Naive thymus-derived CD4-positive, alpha-beta T cell (primary cell): Measurements from ENCODE around the gene PBX4. TPM values are rescaled to one million over a fixed set of nuclear protein-coding genes. Genes with fewer than 3 reads are reported as not detected.

ENCODE experiments used
- ATAC-seq: fragments of 150-1000 bp; cut with Tn5 transposase; 2 replicates; pipeline ENCODE4 v1.10.0; 2021; ENCODE audit warnings: mild to moderate bottlenecking, moderate library complexity
- CTCF ChIA-PET: fragments of 350-600 bp; sonication (Branson Sonifier 250); formaldehyde crosslinking; loops from one replicate; lab custom pipeline; 2021; ENCODE audit warnings: antibody characterized with exemption; lab: Charles Lee
- POLR2A ChIA-PET: fragments of 350-600 bp; sonication (Branson Sonifier 250); formaldehyde crosslinking; loops from one replicate; lab custom pipeline; 2021; ENCODE audit warnings: antibody characterized with exemption, inconsistent platforms; lab: Charles Lee
- DNase-seq, 9 donors: peaks; one replicate each; pipeline versions ENCODE4 v3.0.0 to v3.0.0-alpha.2; 2020 to 2022; ENCODE audit warnings: mixed read lengths in 1 of 9
- H3K27ac ChIP-seq: one replicate; pipeline ENCODE4 v1.7.0; 2013; ENCODE audit warnings: mild to moderate bottlenecking, low read depth, low read length, moderate library complexity
- H3K27me3 ChIP-seq, 2 donors: one replicate each; pipeline ENCODE4 v1.7.0; 2013; ENCODE audit warnings: low read length in 2 of 2, mild to moderate bottlenecking in 2 of 2, moderate library complexity in 2 of 2; ENCODE audit not compliant: control insufficient read depth in 2 of 2, insufficient read depth in 2 of 2
- H3K36me3 ChIP-seq, 3 experiments: 1 replicate in 2 of 3; 2 replicates in 1 of 3; pipeline ENCODE4 v1.7.0; 2013; ENCODE audit warnings: low read length in 3 of 3, mild to moderate bottlenecking in 3 of 3, moderate library complexity in 1 of 3; ENCODE audit not compliant: insufficient read depth in 3 of 3, control insufficient read depth in 2 of 3
- H3K4me1 ChIP-seq, 2 donors: one replicate each; pipeline ENCODE4 v1.7.0; 2013; ENCODE audit warnings: low read length in 2 of 2, mild to moderate bottlenecking in 2 of 2, moderate library complexity in 1 of 2; ENCODE audit not compliant: control insufficient read depth in 2 of 2, insufficient read depth in 2 of 2
- H3K4me3 ChIP-seq: 2 replicates; pipeline ENCODE4 v1.7.0; 2013; ENCODE audit warnings: mild to moderate bottlenecking, low read length
- H3K9me3 ChIP-seq, 3 experiments: 1 replicate in 2 of 3; 2 replicates in 1 of 3; pipeline ENCODE4 v1.7.0; 2013; ENCODE audit warnings: low read length in 3 of 3; ENCODE audit not compliant: control insufficient read depth in 2 of 3
- H3K27ac Mint-ChIP-seq, 9 donors: one replicate each; pipeline ENCODE4 v1.8.0; 2020 to 2022; ENCODE audit warnings: mixed read lengths in 9 of 9, mild to moderate bottlenecking in 8 of 9, moderate library complexity in 5 of 9, inconsistent platforms in 2 of 9
- H3K27me3 Mint-ChIP-seq, 5 donors: one replicate each; pipeline ENCODE4 v1.8.0; 2021 to 2022; ENCODE audit warnings: mixed read lengths in 5 of 5, mild to moderate bottlenecking in 1 of 5
- H3K36me3 Mint-ChIP-seq, 5 donors: one replicate each; pipeline ENCODE4 v1.8.0; 2020 to 2022; ENCODE audit warnings: mixed read lengths in 5 of 5, mild to moderate bottlenecking in 3 of 5, inconsistent platforms in 1 of 5
- H3K4me1 Mint-ChIP-seq, 7 donors: one replicate each; pipeline ENCODE4 v1.8.0; 2020 to 2022; ENCODE audit warnings: mixed read lengths in 7 of 7, mild to moderate bottlenecking in 3 of 7, inconsistent platforms in 1 of 7
- H3K4me3 Mint-ChIP-seq, 10 donors: one replicate each; pipeline ENCODE4 v1.8.0; 2020 to 2022; ENCODE audit warnings: mild to moderate bottlenecking in 10 of 10, mixed read lengths in 10 of 10, moderate library complexity in 6 of 10, inconsistent platforms in 2 of 10
- H3K9me3 Mint-ChIP-seq, 11 donors: one replicate each; pipeline ENCODE4 v1.8.0; 2020 to 2022; ENCODE audit warnings: mixed read lengths in 11 of 11, mild to moderate bottlenecking in 4 of 11, inconsistent platforms in 1 of 11, moderate library complexity in 1 of 11
- intact Hi-C, 2 donors: fragments of 100-400 bp; cut with micrococcal nuclease; formaldehyde crosslinking; loops; one replicate each; pipeline ENCODE4 v1.15.1; 2023
- polyA plus RNA-seq, 2 donors: library from polyadenylated mRNA; unstranded; fragments of 300-500 nt; fragmentation: Illumina TruSeq; gene quantifications; one replicate each; pipeline ENCODE4 v1.2.3, GENCODE V29; 2021
- total RNA-seq, 6 experiments: library from RNA in 5 of 6; stranded (reverse) in 5 of 6; gene quantifications; 1 replicate in 5 of 6; 2 replicates in 1 of 6; pipeline ENCODE4 v1.2.3 and lab custom pipeline; 2021 to 2026

Gene PBX4
- total and polyA plus RNA-seq, 7 experiments from 2014 or later = 3.8 to 42.7 (median 30.9) TPM

- ATAC-seq (no peak), DNase-seq (no peak)
- intact Hi-C loops = loop anchor here in 1 of 2 donors (5.0 kb wide), 2 partner anchors 93 to 288 kb away; partner anchors contain the start of genes LPAR2 and ZNF506
- Histone ChIP-seq H3K27me3 (no peaks in the 10 kb centered on the region), H3K36me3 (peaks cover 0 to 2% (median 0%) of the 10 kb centered on the region in 3 experiments), H3K27ac (no peak overlapping the region), H3K4me3 (no peak overlapping the region), H3K9me3 (no peaks in the 10 kb centered on the region), H3K4me1 (peaks cover 10 to 18% of the 10 kb centered on the region in 2 donors)
- peaks cover 0 to 4% (median 0%) of the 10 kb centered on the region in 11 donors for H3K9me3 Mint-ChIP-seq
- H3K36me3 Mint-ChIP-seq = peaks cover 0 to 7% (median 0%) of the 10 kb centered on the region in 5 donors
- no peak overlapping the region for H3K4me3 Mint-ChIP-seq
- peaks cover 0 to 24% (median 4%) of the 10 kb centered on the region in 5 donors for H3K27me3 Mint-ChIP-seq
- ChIA-PET CTCF (interaction anchor here (0.8 to 1.4 kb wide), 2 partner anchors 424 to 426 kb away, joined by 3 to 5 read pairs; no protein-coding TSS in a partner anchor), POLR2A (interaction anchor here (0.5 to 3.2 kb wide), 2 partner anchors 110 to 274 kb away, joined by 5 to 19 read pairs; partner anchors contain the start of gene GMIP)
- peak overlapping the region in 2 of 9 donors; percentile 58 to 70 for H3K27ac Mint-ChIP-seq
- peaks cover 15 to 36% (median 31%) of the 10 kb centered on the region in 7 donors for H3K4me1 Mint-ChIP-seq
These were observed 83.8 kb downstream of the PBX4 start for GRCh38 chr19:19534556-19535265.

GRCh38 chr19:19533841-19534240, 84.6 kb downstream of the PBX4 start:
- peaks cover 0 to 4% (median 0%) of the 10 kb centered on the region in 11 donors for H3K9me3 Mint-ChIP-seq
- no peak for DNase-seq
- Histone ChIP-seq H3K27ac (no peak overlapping the region), H3K4me1 (peaks cover 9 to 14% of the 10 kb centered on the region in 2 donors), H3K4me3 (no peak overlapping the region), H3K9me3 (no peaks in the 10 kb centered on the region), H3K27me3 (no peaks in the 10 kb centered on the region), H3K36me3 (peaks cover 0 to 10% (median 0%) of the 10 kb centered on the region in 3 experiments)
- peaks cover 15 to 33% (median 27%) of the 10 kb centered on the region in 7 donors for H3K4me1 Mint-ChIP-seq
- POLR2A ChIA-PET = interaction anchor here (3.2 kb wide), 1 partner anchor 111 kb away, joined by 19 read pairs; the partner anchor contains the start of gene GMIP
- peak overlapping the region in 7 of 9 donors; percentile 6 to 76 (median 58) for H3K27ac Mint-ChIP-seq
- peaks cover 0 to 17% (median 4%) of the 10 kb centered on the region in 5 donors for H3K27me3 Mint-ChIP-seq
- ATAC-seq = no peak
- CTCF ChIA-PET = interaction anchor here (0.6 to 1.4 kb wide), 2 partner anchors 425 to 504 kb away, joined by 3 to 5 read pairs; no protein-coding TSS in a partner anchor
- intact Hi-C loops = loop anchor here in 1 of 2 donors (2.0 to 5.0 kb wide), 2 partner anchors 21 to 93 kb away; partner anchors contain the start of gene LPAR2
- no peak overlapping the region for H3K4me3 Mint-ChIP-seq
- H3K36me3 Mint-ChIP-seq = peaks cover 0 to 7% (median 0%) of the 10 kb centered on the region in 5 donors

- H3K9me3 ChIP-seq = no peaks in the 10 kb centered on the region
- peaks cover 0 to 7% (median 0%) of the 10 kb centered on the region in 5 donors for H3K36me3 Mint-ChIP-seq
- peaks cover 0 to 12% (median 0%) of the 10 kb centered on the region in 5 donors for H3K27me3 Mint-ChIP-seq
- peaks cover 0 to 4% (median 0%) of the 10 kb centered on the region in 11 donors for H3K9me3 Mint-ChIP-seq
- peak overlapping the region in 3 of 9 donors; percentile 29 to 71 (median 53) for H3K27ac Mint-ChIP-seq
- no peak for ATAC-seq
- POLR2A ChIA-PET = interaction anchor here (0.5 to 3.2 kb wide), 10 partner anchors 23 to 200 kb away, joined by 3 to 21 read pairs (median 4); partner anchors contain the start of genes GMIP, ZNF101 and ZNF14
- peaks cover 0 to 16% (median 0%) of the 10 kb centered on the region in 3 experiments for H3K36me3 ChIP-seq
- H3K27ac ChIP-seq = no peak overlapping the region
- H3K4me3 Mint-ChIP-seq = no peak overlapping the region
- no peak overlapping the region for H3K4me3 ChIP-seq
- H3K27me3 ChIP-seq = no peaks in the 10 kb centered on the region
- no peak for DNase-seq
- intact Hi-C loops = loop anchor here (1.0 to 5.0 kb wide), 5 partner anchors 22 to 243 kb away; partner anchors contain the start of genes GMIP (in 2 of the 2) and LPAR2 (in 1 of the 2)
- CTCF ChIA-PET = interaction anchor here (0.6 to 3.1 kb wide), 26 partner anchors 10 to 852 kb away, joined by 3 to 25 read pairs (median 4); partner anchors contain the start of genes GMIP and ZNF101
- H3K4me1 Mint-ChIP-seq = peaks cover 11 to 28% (median 22%) of the 10 kb centered on the region in 7 donors
- H3K4me1 ChIP-seq = peaks cover 3 to 9% of the 10 kb centered on the region in 2 donors
These were observed 85.4 kb downstream of the PBX4 start for GRCh38 chr19:19532806-19533701.

GRCh38 chr19:19531951-19532805, 86.3 kb downstream of the PBX4 start:
- DNase-seq (peak; percentile 69 to 93 (median 84)), ATAC-seq (peak; percentile 90)
- H3K4me3 ChIP-seq = no peak overlapping the region
- POLR2A ChIA-PET = interaction anchor here (0.5 to 3.2 kb wide), 15 partner anchors 10 to 335 kb away, joined by 3 to 21 read pairs (median 3); partner anchors contain the start of genes GMIP, ZNF101 and ZNF14
- H3K4me1 ChIP-seq = peaks cover 3 to 9% of the 10 kb centered on the region in 2 donors
- H3K9me3 ChIP-seq = no peaks in the 10 kb centered on the region
- peaks cover 7 to 22% (median 17%) of the 10 kb centered on the region in 7 donors for H3K4me1 Mint-ChIP-seq
- peaks cover 0 to 7% (median 0%) of the 10 kb centered on the region in 5 donors for H3K36me3 Mint-ChIP-seq
- H3K9me3 Mint-ChIP-seq = peaks cover 0 to 4% (median 0%) of the 10 kb centered on the region in 11 donors
- intact Hi-C loops = loop anchor here (1.0 to 5.0 kb wide), 5 partner anchors 23 to 244 kb away; partner anchors contain the start of genes GMIP (in 2 of the 2) and LPAR2 (in 1 of the 2)
- no peak overlapping the region for H3K27ac ChIP-seq
- peaks cover 0 to 25% (median 3%) of the 10 kb centered on the region in 3 experiments for H3K36me3 ChIP-seq
- peak overlapping the region in 8 of 9 donors; percentile 33 to 84 (median 76) for H3K27ac Mint-ChIP-seq
- H3K27me3 Mint-ChIP-seq = peaks cover 0 to 6% (median 0%) of the 10 kb centered on the region in 5 donors
- H3K4me3 Mint-ChIP-seq = no peak overlapping the region
- CTCF ChIA-PET = interaction anchor here (0.5 to 3.1 kb wide), 27 partner anchors 9 to 853 kb away, joined by 3 to 25 read pairs (median 4); partner anchors contain the start of genes GMIP and ZNF101
- no peaks in the 10 kb centered on the region for H3K27me3 ChIP-seq

- peaks cover 8 to 17% (median 16%) of the 10 kb centered on the region in 7 donors for H3K4me1 Mint-ChIP-seq
- no peaks in the 10 kb centered on the region for H3K9me3 ChIP-seq
- ChIA-PET CTCF (interaction anchor here (0.6 to 3.1 kb wide), 5 partner anchors 15 to 264 kb away, joined by 4 to 25 read pairs (median 7); partner anchors contain the start of genes GMIP, NDUFA13 and ZNF101), POLR2A (interaction anchor here (0.6 to 2.7 kb wide), 5 partner anchors 23 to 240 kb away, joined by 4 to 21 read pairs (median 5); partner anchors contain the start of gene ZNF101)
- H3K4me1 ChIP-seq = peaks cover 3 to 9% of the 10 kb centered on the region in 2 donors
- intact Hi-C loops = loop anchor here in 1 of 2 donors (5.0 kb wide), 1 partner anchor 96 kb away; the partner anchor contains the start of gene LPAR2
- no peak overlapping the region for H3K4me3 ChIP-seq
- ATAC-seq = no peak
- peaks cover 0 to 4% (median 0%) of the 10 kb centered on the region in 5 donors for H3K36me3 Mint-ChIP-seq
- no peaks in the 10 kb centered on the region for H3K27me3 Mint-ChIP-seq
- peaks cover 0 to 38% (median 3%) of the 10 kb centered on the region in 3 experiments for H3K36me3 ChIP-seq
- H3K27me3 ChIP-seq = no peaks in the 10 kb centered on the region
- peak overlapping the region in 7 of 9 donors; percentile 24 to 79 (median 63) for H3K27ac Mint-ChIP-seq
- no peak overlapping the region for H3K4me3 Mint-ChIP-seq
- peaks cover 0 to 4% (median 0%) of the 10 kb centered on the region in 11 donors for H3K9me3 Mint-ChIP-seq
- no peak for DNase-seq
- no peak overlapping the region for H3K27ac ChIP-seq
These were observed 87.6 kb downstream of the PBX4 start for GRCh38 chr19:19530889-19531288.
